Natural killer cell (primary cell): ENCODE data around the gene STARD4. TPM values are rescaled to one million over a fixed set of nuclear protein-coding genes. Genes with fewer than 3 reads are reported as not detected.

Experiments
- total RNA-seq, 4 donors: library from RNA; stranded (reverse); fragments of 120-200 nt in 1 of 4; gene quantifications; one replicate each; pipeline versions ENCODE4 v1.2.3 to v1.2.4, GENCODE V29; 2013 to 2022

Gene STARD4
- total RNA-seq, 3 donors from 2014 or later (not counting 1 experiment from before 2014, with no cell fraction given): 53.3 to 90.2 (median 53.6) TPM

Other genes with a start within 250 kb of the STARD4 start
- gene NREP, start 244.7 kb upstream of the STARD4 start, total RNA-seq: 1 to 10 TPM; 7.6 to 9.9 (median 8.4) TPM